ENCODE data around the gene LRBA.

- TF ChIP-seq JUN (IDR thresholded peaks at IDR 0.05) (no peak), CTCF (IDR thresholded peaks at IDR 0.05) (no peak), FOSL2 (IDR thresholded peaks at IDR 0.05) (no peak), FOSL2 (CRISPR knock-in tag; IDR thresholded peaks at IDR 0.05) (no peak), POLR2AphosphoS2 (conservative IDR thresholded peaks at IDR 0.05; ENCODE audit: low read length) (no peak), HDAC2 (IDR thresholded peaks at IDR 0.05) (no peak), ZSCAN20 (CRISPR knock-in tag; IDR thresholded peaks at IDR 0.05) (no peak), REST (IDR thresholded peaks at IDR 0.05) (no peak), PHF8 (IDR thresholded peaks at IDR 0.05; ENCODE audit: borderline replicate concordance, low read depth) (no peak), JUNB (IDR thresholded peaks at IDR 0.05) (no peak)
Measured at GRCh38 chr4:151035911-151036310, 20.8 kb upstream of the LRBA start.

All from A549 (cell line).